ENCODE data around the gene PIH1D2. TPM values are rescaled to one million over a fixed set of nuclear protein-coding genes. Genes with fewer than 3 reads are reported as not detected.

The PIH1D2 gene
- polyA plus RNA-seq, 1 donor from 2014 or later: 4.7 TPM

GRCh38 chr11:112062923-112063322 lies 10.9 kb downstream of the PIH1D2 start:
- no peak overlapping the region for H3K9ac ChIP-seq (ENCODE audit: low read length)
- TF ChIP-seq RAD21 (conservative IDR thresholded peaks at IDR 0.05) (no peak), POLR2AphosphoS5 (IDR thresholded peaks at IDR 0.05) (no peak), SMC3 (conservative IDR thresholded peaks at IDR 0.05; ENCODE audit: poor library complexity) (no peak), EZH2 (IDR thresholded peaks at IDR 0.05; ENCODE audit: borderline replicate concordance, insufficient read depth, low read length, poor library complexity, severe bottlenecking) (no peak), CTCF (IDR thresholded peaks at IDR 0.05; ENCODE audit: poor library complexity, severe bottlenecking) (no peak), REST (IDR thresholded peaks at IDR 0.05; ENCODE audit: borderline replicate concordance) (no peak), TAF1 (IDR thresholded peaks at IDR 0.05; ENCODE audit: low read depth) (no peak), MXI1 (conservative IDR thresholded peaks at IDR 0.05; ENCODE audit: poor library complexity, severe bottlenecking) (no peak), EP300 (conservative IDR thresholded peaks at IDR 0.05; ENCODE audit: poor library complexity, severe bottlenecking) (no peak)
- no peaks in the 10 kb centered on the region for H3F3A ChIP-seq (ENCODE audit: insufficient read depth, low read length, poor library complexity, severe bottlenecking)
- H2AFZ ChIP-seq (ENCODE audit: low read depth, low read length): no peak overlapping the region
- H3K4me3 ChIP-seq (ENCODE audit: low read length): no peak overlapping the region
- H3K9me3 ChIP-seq (ENCODE audit: low read length): no peaks in the 10 kb centered on the region
- H3K79me2 ChIP-seq (replicated peaks; ENCODE audit: insufficient read depth, low read length): no peaks in the 10 kb centered on the region
- no peaks in the 10 kb centered on the region for H3K9me2 ChIP-seq (ENCODE audit: insufficient read depth, low read length)
- H4K20me1 ChIP-seq (ENCODE audit: insufficient read depth): no peaks in the 10 kb centered on the region
- H3K4me2 ChIP-seq (ENCODE audit: low read length): no peak overlapping the region
- H3K27me3 ChIP-seq (ENCODE audit: insufficient read depth, low read depth, low read length): no peaks in the 10 kb centered on the region
- no peak overlapping the region for H3K27ac ChIP-seq (ENCODE audit: low read length)
- H3K36me3 ChIP-seq (ENCODE audit: insufficient read depth, low read length): no peaks in the 10 kb centered on the region

- H3K4me2 ChIP-seq (ENCODE audit: low read length): no peak overlapping the region
- H4K20me1 ChIP-seq (ENCODE audit: insufficient read depth): no peaks in the 10 kb centered on the region
- H3K9me2 ChIP-seq (ENCODE audit: insufficient read depth, low read length): no peaks in the 10 kb centered on the region
- no peak overlapping the region for H3K27ac ChIP-seq (ENCODE audit: low read length)
- no peak overlapping the region for H3K4me3 ChIP-seq (ENCODE audit: low read length)
- TF ChIP-seq TAF1 (IDR thresholded peaks at IDR 0.05; ENCODE audit: low read depth) (no peak), EP300 (conservative IDR thresholded peaks at IDR 0.05; ENCODE audit: poor library complexity, severe bottlenecking) (no peak), POLR2AphosphoS5 (IDR thresholded peaks at IDR 0.05) (no peak), EZH2 (IDR thresholded peaks at IDR 0.05; ENCODE audit: borderline replicate concordance, insufficient read depth, low read length, poor library complexity, severe bottlenecking) (no peak), SMC3 (conservative IDR thresholded peaks at IDR 0.05; ENCODE audit: poor library complexity) (no peak), CTCF (IDR thresholded peaks at IDR 0.05; ENCODE audit: poor library complexity, severe bottlenecking) (no peak), MXI1 (conservative IDR thresholded peaks at IDR 0.05; ENCODE audit: poor library complexity, severe bottlenecking) (no peak), REST (IDR thresholded peaks at IDR 0.05; ENCODE audit: borderline replicate concordance) (no peak)
- no peaks in the 10 kb centered on the region for H3K9me3 ChIP-seq (ENCODE audit: low read length)
- no peaks in the 10 kb centered on the region for H3F3A ChIP-seq (ENCODE audit: insufficient read depth, low read length, poor library complexity, severe bottlenecking)
- no peaks in the 10 kb centered on the region for H3K27me3 ChIP-seq (ENCODE audit: insufficient read depth, low read depth, low read length)
- no peaks in the 10 kb centered on the region for H3K36me3 ChIP-seq (ENCODE audit: insufficient read depth, low read length)
- H3K9ac ChIP-seq (ENCODE audit: low read length): no peak overlapping the region
- no peaks in the 10 kb centered on the region for H3K79me2 ChIP-seq (replicated peaks; ENCODE audit: insufficient read depth, low read length)
- no peak overlapping the region for H2AFZ ChIP-seq (ENCODE audit: low read depth, low read length)
Measured at GRCh38 chr11:112058103-112058502, 15.7 kb downstream of the PIH1D2 start.
